Muscle of leg (tissue), 11 donors: ENCODE measurements around the gene FN3KRP. TPM values are rescaled to one million over a fixed set of nuclear protein-coding genes. Genes with fewer than 3 reads are reported as not detected.
A peak's percentile ranks its signal among the peaks of the same experiment; 100 is the strongest.

ENCODE experiments used
- DNase-seq: peaks from one replicate; pipeline ENCODE4 v3.0.0; 2013
- H3K27ac ChIP-seq: one replicate; pipeline ENCODE4 v1.5.1; 2013; ENCODE audit warnings: mild to moderate bottlenecking, low read length, control low read depth
- H3K27me3 ChIP-seq: one replicate; pipeline ENCODE4 v1.6.1; 2013; ENCODE audit warnings: low read length; ENCODE audit not compliant: control insufficient read depth, insufficient read depth
- H3K36me3 ChIP-seq: one replicate; pipeline ENCODE4 v1.6.1; 2013; ENCODE audit warnings: low read length; ENCODE audit not compliant: control insufficient read depth, insufficient read depth
- H3K4me1 ChIP-seq: one replicate; pipeline ENCODE4 v1.6.1; 2013; ENCODE audit warnings: low read length; ENCODE audit not compliant: control insufficient read depth, insufficient read depth
- H3K4me3 ChIP-seq: one replicate; pipeline ENCODE4 v1.5.1; 2013; ENCODE audit warnings: low read length, control low read depth
- H3K9me3 ChIP-seq: replicated peaks from 2 replicates; pipeline ENCODE4 v1.6.1; 2013; ENCODE audit warnings: low read depth, low read length; ENCODE audit not compliant: control insufficient read depth
- WGBS: methylation state at CpG from one replicate; pipeline ENCODE4 v1.1.5; 2013; ENCODE audit warnings: missing lambda C conversion rate; ENCODE audit not compliant: insufficient coverage; 5-methylcytosine and 5-hydroxymethylcytosine counted together
- polyA plus RNA-seq, 8 donors: library from polyadenylated mRNA; unstranded; fragments of 120-200 nt; gene quantifications; one replicate each; pipeline versions ENCODE4 v1.2.1 to v1.2.3, GENCODE V29; 2013; ENCODE audit warnings: inconsistent platforms in 1 of 8, low replicate concordance in 1 of 8; ENCODE audit not compliant: insufficient read length in 8 of 8, insufficient read depth in 1 of 8
- total RNA-seq: library from RNA; stranded (reverse); fragments of 120-200 nt; gene quantifications from one replicate; pipeline ENCODE4 v1.2.4, GENCODE V29; 2013

FN3KRP gene
- total and polyA plus RNA-seq, 9 donors, result 17.6 to 39.5 (median 34.4) TPM

DNA sequence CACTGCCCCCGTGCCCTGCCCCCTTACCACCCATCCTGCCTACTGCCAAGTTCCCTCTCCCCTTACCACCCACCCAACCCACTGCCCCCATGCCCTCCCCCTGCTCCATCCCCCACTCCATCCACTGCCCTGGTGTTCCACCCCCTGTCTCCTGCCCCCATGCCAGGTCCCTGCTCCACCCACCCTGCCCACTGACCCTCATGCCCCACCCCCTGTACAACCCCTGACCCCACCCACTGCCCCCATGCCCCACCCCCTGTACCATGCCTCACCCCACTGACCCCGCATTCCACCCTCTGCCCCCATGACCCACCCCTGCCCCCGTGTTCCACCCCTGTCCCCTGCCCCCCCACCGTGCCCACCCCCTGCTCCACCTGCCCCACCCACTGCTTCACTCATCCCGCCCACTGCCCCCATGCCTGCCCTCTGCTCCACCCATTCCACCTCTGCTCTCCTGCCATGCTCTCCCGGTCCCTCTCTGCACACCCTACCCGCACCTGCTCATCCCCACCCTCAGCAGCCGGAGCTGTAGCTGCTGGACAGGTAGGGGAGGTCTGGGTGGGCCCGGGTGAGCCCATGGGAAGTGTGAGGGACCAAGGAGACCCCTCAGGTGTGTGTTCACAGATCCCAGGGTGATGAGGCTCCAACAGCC, 7.4 kb upstream of the FN3KRP start:
- H3K27me3 ChIP-seq, result no peaks in the 10 kb centered on the region
- peaks cover 61% of the 10 kb centered on the region for H3K4me1 ChIP-seq
- H3K27ac ChIP-seq, result peak overlapping the region; percentile 78
- no peak for DNase-seq
- H3K4me3 ChIP-seq, result no peak overlapping the region
- H3K9me3 ChIP-seq, result no peaks in the 10 kb centered on the region
- no peaks in the 10 kb centered on the region for H3K36me3 ChIP-seq
- no CpG with 5 or more reads among the region's 9 CpGs for WGBS

DNA sequence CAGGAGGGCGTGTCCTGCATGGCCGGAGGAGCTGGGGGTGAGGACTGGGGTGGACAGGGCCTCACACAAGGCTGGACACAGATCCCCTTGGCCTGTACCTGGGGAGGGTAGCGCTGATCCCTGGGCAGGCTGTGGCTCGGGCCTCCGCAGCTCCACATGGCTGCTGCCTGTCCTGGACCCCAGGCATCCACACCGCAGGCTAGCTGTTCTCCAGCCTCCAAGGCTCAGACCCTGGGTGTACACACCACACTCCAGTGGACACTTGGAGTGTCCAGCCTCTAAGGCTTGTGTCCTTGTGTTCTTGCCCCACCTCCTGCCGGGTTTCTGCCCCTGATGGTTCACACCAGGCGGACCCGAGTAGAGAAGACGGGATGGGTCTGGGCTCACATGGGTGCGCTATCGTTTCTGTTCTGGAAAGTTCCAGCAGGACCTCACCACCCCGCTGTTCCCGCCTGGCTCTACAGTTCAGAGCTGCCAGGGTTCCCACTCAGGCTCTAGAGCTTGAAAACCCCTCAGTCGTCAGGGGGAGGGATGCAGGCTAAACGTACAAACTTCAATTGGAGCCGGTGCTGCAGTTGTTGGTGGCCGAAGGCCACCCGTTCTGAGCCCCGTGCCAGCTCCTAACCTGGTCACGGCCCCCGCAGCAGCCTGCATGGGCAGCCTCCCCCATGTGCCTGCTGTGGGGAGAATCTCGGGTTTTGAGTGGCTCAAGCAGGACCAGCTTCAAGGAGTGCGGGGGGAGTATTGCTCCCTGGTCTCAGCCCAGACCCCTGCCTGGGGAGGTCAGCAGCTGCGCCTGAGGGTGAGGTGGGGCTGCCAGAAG, 6.6 kb upstream of the FN3KRP start:
- Histone ChIP-seq H3K9me3 (no peaks in the 10 kb centered on the region), H3K4me1 (peaks cover 53% of the 10 kb centered on the region), H3K27me3 (no peaks in the 10 kb centered on the region), H3K27ac (peak overlapping the region; percentile 78), H3K36me3 (no peaks in the 10 kb centered on the region), H3K4me3 (no peak overlapping the region)
- 79% methylated on average over 21 of the region's 25 CpGs for WGBS
- no peak for DNase-seq

GRCh38 chr17:82710499-82711232, 5.8 kb upstream of the FN3KRP start:
- WGBS, result 73% methylated on average over 23 of the region's 29 CpGs
- DNase-seq, result no peak
- H3K4me1 ChIP-seq, result peaks cover 48% of the 10 kb centered on the region
- H3K36me3 ChIP-seq, result no peaks in the 10 kb centered on the region
- no peak overlapping the region for H3K4me3 ChIP-seq
- no peaks in the 10 kb centered on the region for H3K27me3 ChIP-seq
- H3K9me3 ChIP-seq, result no peaks in the 10 kb centered on the region
- H3K27ac ChIP-seq, result peak overlapping the region; percentile 78

GRCh38 chr17:82713071-82713723, 3.3 kb upstream of the FN3KRP start:
- H3K4me1 ChIP-seq, result peaks cover 47% of the 10 kb centered on the region
- 87% methylated on average over 35 of the region's 35 CpGs for WGBS
- no peak for DNase-seq

DNA sequence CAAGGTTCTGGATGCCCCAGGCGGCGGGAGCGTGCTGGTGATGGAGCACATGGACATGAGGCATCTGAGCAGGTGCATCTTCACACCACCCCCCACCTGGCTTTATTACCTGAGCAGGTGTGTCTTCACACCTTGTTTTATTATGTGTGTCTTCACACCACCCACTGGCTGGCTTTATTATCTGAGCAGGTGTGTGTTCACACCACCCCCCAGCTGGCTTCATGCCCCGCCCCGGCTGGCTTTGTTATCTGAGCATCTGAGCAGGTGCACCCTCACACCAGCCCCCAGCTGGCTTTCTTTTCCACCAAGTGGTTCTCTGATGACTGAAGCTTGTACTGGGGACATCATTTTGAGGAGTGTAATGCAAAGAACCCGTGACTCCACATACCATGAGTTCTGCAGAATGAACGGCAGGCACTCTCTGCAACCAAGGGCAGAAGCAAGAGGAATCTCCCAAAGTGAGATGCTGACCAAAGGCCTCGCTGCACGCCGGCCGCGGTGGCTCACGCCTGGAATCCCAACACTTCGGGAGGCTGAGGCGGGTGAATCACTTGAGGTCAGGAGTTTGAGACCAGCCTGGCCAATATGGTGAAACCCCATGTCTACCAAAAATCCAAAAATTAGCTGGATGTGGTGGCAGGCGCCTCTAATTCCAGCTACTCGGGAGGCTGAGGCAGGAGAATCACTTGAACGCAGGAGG, 2.6 kb downstream of the FN3KRP start:
- Histone ChIP-seq H3K4me1 (peaks cover 19% of the 10 kb centered on the region), H3K4me3 (no peak overlapping the region), H3K27me3 (no peaks in the 10 kb centered on the region), H3K27ac (no peak overlapping the region), H3K9me3 (no peaks in the 10 kb centered on the region), H3K36me3 (peaks cover 47% of the 10 kb centered on the region)
- no peak for DNase-seq
- 96% methylated on average over 16 of the region's 18 CpGs for WGBS

More at GRCh38 chr17:82713071-82713723, 3.3 kb upstream of the FN3KRP start:
- no peaks in the 10 kb centered on the region for H3K9me3 ChIP-seq
- H3K27ac ChIP-seq, result no peak overlapping the region
- H3K4me3 ChIP-seq, result no peak overlapping the region
- no peaks in the 10 kb centered on the region for H3K36me3 ChIP-seq
- no peaks in the 10 kb centered on the region for H3K27me3 ChIP-seq

DNA sequence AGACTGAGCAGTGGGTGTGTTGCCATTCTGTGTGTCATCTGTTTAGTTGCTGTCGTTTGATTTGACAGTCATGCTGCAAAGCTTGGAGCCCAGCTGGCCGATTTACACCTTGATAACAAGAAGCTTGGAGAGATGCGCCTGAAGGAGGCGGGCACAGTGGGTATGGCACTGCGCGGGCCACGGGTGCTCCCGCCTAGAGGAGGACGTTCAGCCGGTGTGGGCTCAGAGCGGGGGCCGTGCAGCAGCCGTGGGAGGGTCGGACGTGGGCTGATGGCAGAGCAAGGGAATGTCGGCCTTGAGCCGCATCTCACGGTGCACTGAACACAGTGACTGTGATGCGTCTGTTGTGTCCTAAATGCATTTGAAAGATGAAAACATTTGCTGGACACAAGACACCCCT, 3.7 kb downstream of the FN3KRP start:
- H3K36me3 ChIP-seq, result peaks cover 48% of the 10 kb centered on the region

DNA sequence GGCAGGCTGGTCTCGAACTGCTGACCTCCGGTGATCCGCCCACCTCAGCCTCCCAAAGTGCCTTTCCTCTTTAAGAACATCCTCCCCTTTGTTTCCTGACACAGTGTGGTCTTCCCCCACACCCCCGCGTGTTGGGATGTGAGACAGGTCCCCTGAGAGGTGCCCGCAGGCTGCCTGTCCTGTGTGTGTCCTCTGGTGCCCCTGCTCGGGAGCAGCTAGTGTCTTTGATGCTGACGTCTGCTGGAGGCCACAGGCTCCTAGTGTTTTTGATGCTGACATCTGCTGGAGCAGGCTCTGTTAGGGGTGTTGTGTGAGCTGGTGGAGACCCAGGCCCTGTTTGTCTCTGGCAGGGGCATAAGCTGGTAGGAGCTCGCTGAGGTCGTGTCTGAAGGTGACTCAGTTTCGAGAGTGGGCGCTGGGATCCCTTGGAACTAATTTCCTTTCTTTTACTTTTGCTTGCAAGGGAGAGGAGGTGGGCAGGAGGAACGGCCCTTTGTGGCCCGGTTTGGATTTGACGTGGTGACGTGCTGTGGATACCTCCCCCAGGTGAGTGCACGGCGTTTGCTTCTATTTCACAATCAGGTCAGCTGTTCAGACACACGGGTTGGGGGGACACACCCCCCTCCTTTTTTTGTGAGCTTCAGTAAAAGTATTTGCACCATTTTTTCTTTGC, 6.0 kb downstream of the FN3KRP start:
- no peaks in the 10 kb centered on the region for H3K27me3 ChIP-seq
- H3K9me3 ChIP-seq, result no peaks in the 10 kb centered on the region
- 93% methylated on average over 17 of the region's 19 CpGs for WGBS
- peaks cover 64% of the 10 kb centered on the region for H3K36me3 ChIP-seq
- no peak for DNase-seq
- no peak overlapping the region for H3K27ac ChIP-seq
- H3K4me1 ChIP-seq, result peaks cover 11% of the 10 kb centered on the region
- H3K4me3 ChIP-seq, result no peak overlapping the region

More for the DNA sequence above, 3.7 kb downstream of the FN3KRP start:
- H3K9me3 ChIP-seq, result no peaks in the 10 kb centered on the region
- H3K4me1 ChIP-seq, result peaks cover 19% of the 10 kb centered on the region
- H3K27me3 ChIP-seq, result no peaks in the 10 kb centered on the region
- no peak overlapping the region for H3K4me3 ChIP-seq
- WGBS, result 91% methylated on average over 18 of the region's 19 CpGs
- H3K27ac ChIP-seq, result no peak overlapping the region
- DNase-seq, result no peak

DNA sequence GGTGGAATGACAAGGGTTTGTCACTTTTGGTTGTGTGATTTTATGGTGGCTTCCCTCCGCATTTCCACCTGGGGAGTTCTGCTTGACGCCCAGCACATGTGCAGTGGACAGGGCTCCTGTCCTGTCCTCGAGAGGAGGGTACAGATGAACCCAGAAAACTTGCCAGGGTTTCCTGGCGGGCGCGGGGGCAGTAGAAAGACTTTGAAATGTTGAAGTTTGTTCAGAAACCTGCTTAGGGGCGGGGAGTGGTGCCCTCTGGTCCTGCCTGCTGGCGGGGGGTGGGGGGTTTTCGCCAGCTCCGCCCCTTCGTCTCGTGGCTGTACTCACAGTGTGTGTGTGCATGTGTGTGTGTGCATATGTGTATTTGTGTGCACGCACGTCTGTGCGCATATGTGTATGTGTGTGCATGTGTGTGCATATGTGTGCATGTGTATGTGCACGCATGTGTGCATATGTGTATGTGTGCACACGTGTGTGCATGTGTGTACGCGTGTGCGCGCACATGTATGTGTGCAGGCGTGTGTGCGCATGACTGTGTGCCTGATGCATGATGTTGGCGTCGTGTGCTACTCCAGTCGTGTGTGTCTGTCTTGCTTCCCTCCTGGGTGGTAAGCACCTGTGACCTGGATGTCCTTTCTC, 6.8 kb downstream of the FN3KRP start:
- no peaks in the 10 kb centered on the region for H3K9me3 ChIP-seq
- H3K4me1 ChIP-seq, result peaks cover 3% of the 10 kb centered on the region
- H3K27ac ChIP-seq, result no peak overlapping the region
- 93% methylated on average over 26 of the region's 26 CpGs for WGBS
- H3K36me3 ChIP-seq, result peaks cover 66% of the 10 kb centered on the region
- no peaks in the 10 kb centered on the region for H3K27me3 ChIP-seq
- DNase-seq, result no peak
- H3K4me3 ChIP-seq, result no peak overlapping the region

DNA sequence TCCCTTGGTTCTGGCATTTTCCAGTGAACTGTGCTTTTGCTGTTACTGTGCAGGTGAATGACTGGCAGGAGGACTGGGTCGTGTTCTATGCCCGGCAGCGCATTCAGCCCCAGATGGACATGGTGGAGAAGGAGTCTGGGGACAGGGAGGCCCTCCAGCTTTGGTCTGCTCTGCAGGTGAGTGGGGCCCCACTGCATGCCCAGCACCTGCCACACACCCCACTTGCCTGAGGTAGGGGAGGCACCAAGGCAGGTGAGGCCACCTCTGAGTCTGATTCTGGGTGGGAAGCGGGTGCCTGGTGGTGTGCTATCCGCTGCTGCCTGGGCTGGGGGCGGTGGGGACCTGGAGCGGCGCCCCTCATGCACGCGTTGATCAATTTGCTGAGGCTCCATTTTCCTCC, 9.9 kb downstream of the FN3KRP start:
- H3K4me1 ChIP-seq, result no peaks in the 10 kb centered on the region
- no peaks in the 10 kb centered on the region for H3K27me3 ChIP-seq
- no peak for DNase-seq
- no peak overlapping the region for H3K4me3 ChIP-seq
- H3K9me3 ChIP-seq, result no peaks in the 10 kb centered on the region
- WGBS, result 97% methylated on average over 10 of the region's 10 CpGs
- H3K27ac ChIP-seq, result no peak overlapping the region
- H3K36me3 ChIP-seq, result peaks cover 55% of the 10 kb centered on the region
